ENCODE data around the gene HMOX1.

HMOX1 gene

GRCh38 chr22:35404176-35404575, 23.3 kb downstream of the HMOX1 start:
- TF ChIP-seq CTCF (IDR thresholded peaks at IDR 0.05; ENCODE audit: insufficient read depth, low read depth, low read length, missing control alignments), result no peak
- no peak overlapping the region for H3K4me3 ChIP-seq (ENCODE audit: low read length)
- no peak for DNase-seq (ENCODE audit: low read depth)

DNA sequence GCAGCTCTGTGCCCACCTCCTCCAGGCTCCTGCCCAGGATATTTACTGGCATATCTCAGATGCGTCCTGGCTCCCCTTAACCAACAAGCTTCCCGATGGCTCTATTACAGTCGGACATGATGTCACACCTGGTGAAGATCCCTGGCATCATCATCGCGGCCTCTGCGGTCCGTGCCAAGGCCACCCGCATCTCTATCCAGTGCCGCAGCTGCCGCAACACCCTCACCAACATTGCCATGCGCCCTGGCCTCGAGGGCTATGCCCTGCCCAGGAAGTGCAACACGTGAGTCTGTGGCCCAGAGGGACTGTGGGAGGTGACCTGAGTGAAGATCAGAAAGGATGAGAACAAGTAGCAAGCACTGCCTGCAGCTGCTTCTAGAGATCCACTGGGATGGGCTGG, 25.5 kb downstream of the HMOX1 start:
- H3K4me3 ChIP-seq (ENCODE audit: low read length), result no peak overlapping the region
- no peak for TF ChIP-seq CTCF (IDR thresholded peaks at IDR 0.05; ENCODE audit: insufficient read depth, low read depth, low read length, missing control alignments)
- no peak for DNase-seq (ENCODE audit: low read depth)

GRCh38 chr22:35407362-35407761, 26.5 kb downstream of the HMOX1 start:
- H3K4me3 ChIP-seq (ENCODE audit: low read length), result no peak overlapping the region
- no peak for DNase-seq (ENCODE audit: low read depth)
- TF ChIP-seq CTCF (IDR thresholded peaks at IDR 0.05; ENCODE audit: insufficient read depth, low read depth, low read length, missing control alignments), result no peak

GRCh38 chr22:35409783-35410662, 29.1 kb downstream of the HMOX1 start:
- no peak for TF ChIP-seq CTCF (IDR thresholded peaks at IDR 0.05; ENCODE audit: insufficient read depth, low read depth, low read length, missing control alignments)
- no peak for DNase-seq (ENCODE audit: low read depth)
- H3K4me3 ChIP-seq (ENCODE audit: low read length), result no peak overlapping the region

DNA sequence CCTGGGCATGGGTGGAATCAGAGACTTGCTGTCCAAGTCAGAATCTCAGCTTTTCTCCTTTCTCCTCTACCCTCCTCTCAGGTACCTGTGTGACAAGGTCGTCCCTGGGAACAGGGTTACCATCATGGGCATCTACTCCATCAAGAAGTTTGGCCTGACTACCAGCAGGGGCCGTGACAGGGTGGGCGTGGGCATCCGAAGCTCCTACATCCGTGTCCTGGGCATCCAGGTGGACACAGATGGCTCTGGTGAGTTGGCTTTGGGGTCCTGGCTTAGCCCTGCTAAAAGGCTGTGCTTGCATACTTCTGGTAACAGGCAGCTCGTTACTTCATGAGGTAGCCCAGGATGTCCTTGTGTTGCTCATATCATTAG, 29.8 kb downstream of the HMOX1 start:
- DNase-seq (ENCODE audit: low read depth), result no peak
- H3K4me3 ChIP-seq (ENCODE audit: low read length), result no peak overlapping the region
- TF ChIP-seq CTCF (IDR thresholded peaks at IDR 0.05; ENCODE audit: insufficient read depth, low read depth, low read length, missing control alignments), result no peak

- no peak for TF ChIP-seq CTCF (IDR thresholded peaks at IDR 0.05; ENCODE audit: insufficient read depth, low read depth, low read length, missing control alignments)
- DNase-seq (ENCODE audit: low read depth), result no peak
- H3K4me3 ChIP-seq (ENCODE audit: low read length), result no peak overlapping the region
Measured at GRCh38 chr22:35411102-35411501, 30.2 kb downstream of the HMOX1 start.

- no peak overlapping the region for H3K4me3 ChIP-seq (ENCODE audit: low read length)
Measured at GRCh38 chr22:35413624-35414023, 32.7 kb downstream of the HMOX1 start.

More at GRCh38 chr22:35413624-35414023, 32.7 kb downstream of the HMOX1 start:
- no peak for TF ChIP-seq CTCF (IDR thresholded peaks at IDR 0.05; ENCODE audit: insufficient read depth, low read depth, low read length, missing control alignments)
- DNase-seq (ENCODE audit: low read depth), result no peak
